Activated naive CD8-positive, alpha-beta T cell treated with anti-CD3 and anti-CD28 coated beads for 36 hours (primary cell): Measurements from ENCODE around the gene DTNB. TPM values are rescaled to one million over a fixed set of nuclear protein-coding genes. Genes with fewer than 3 reads are reported as not detected.

Experiments
- DNase-seq: peaks from one replicate; pipeline ENCODE4 v3.0.0; 2021
- H3K27ac Mint-ChIP-seq: one replicate; pipeline ENCODE4 v1.8.0; 2022; ENCODE audit warnings: mild to moderate bottlenecking, moderate library complexity, mixed read lengths
- H3K27me3 Mint-ChIP-seq: one replicate; pipeline ENCODE4 v1.8.0; 2022; ENCODE audit warnings: mild to moderate bottlenecking, mixed read lengths
- H3K36me3 Mint-ChIP-seq: one replicate; pipeline ENCODE4 v1.8.0; 2021; ENCODE audit warnings: mild to moderate bottlenecking, mixed read lengths
- H3K4me1 Mint-ChIP-seq: one replicate; pipeline ENCODE4 v1.8.0; 2021; ENCODE audit warnings: mixed read lengths
- H3K4me3 Mint-ChIP-seq: one replicate; pipeline ENCODE4 v1.8.0; 2022; ENCODE audit warnings: mild to moderate bottlenecking, moderate library complexity, mixed read lengths
- H3K9me3 Mint-ChIP-seq: one replicate; pipeline ENCODE4 v1.8.0; 2022; ENCODE audit warnings: mixed read lengths
- total RNA-seq, 2 experiments: library from RNA; stranded (reverse); gene quantifications; one replicate each; pipeline ENCODE4 v1.2.3, GENCODE V29; 2021

The DTNB gene
- total RNA-seq, 2 experiments from 2014 or later = 14.3 to 15.5 TPM

DNA sequence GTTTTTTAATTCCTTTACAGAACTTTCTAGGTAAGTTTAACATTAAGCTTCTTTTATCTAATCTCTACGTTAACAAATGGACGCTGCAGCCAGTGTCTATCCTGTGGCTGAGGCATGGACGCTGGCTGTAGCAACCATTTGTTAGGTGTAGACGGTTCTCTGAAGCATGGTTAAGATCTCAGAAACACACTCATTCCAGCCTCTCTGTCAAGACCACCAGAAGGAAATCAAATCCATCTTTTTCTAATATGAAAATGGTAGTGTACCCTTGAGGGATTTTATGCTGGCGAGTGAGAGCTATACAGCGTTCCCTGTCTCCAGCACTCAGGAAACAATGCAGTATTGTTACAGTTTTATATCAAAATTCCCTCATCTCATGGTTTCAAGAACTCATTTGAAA lies 78.0 kb downstream of the DTNB start:
- Mint-ChIP-seq H3K27ac (no peak overlapping the region), H3K27me3 (no peaks in the 10 kb centered on the region), H3K4me3 (no peak overlapping the region), H3K36me3 (peaks cover 2% of the 10 kb centered on the region), H3K9me3 (no peaks in the 10 kb centered on the region), H3K4me1 (peaks cover 9% of the 10 kb centered on the region)
- no peak for DNase-seq

DNA sequence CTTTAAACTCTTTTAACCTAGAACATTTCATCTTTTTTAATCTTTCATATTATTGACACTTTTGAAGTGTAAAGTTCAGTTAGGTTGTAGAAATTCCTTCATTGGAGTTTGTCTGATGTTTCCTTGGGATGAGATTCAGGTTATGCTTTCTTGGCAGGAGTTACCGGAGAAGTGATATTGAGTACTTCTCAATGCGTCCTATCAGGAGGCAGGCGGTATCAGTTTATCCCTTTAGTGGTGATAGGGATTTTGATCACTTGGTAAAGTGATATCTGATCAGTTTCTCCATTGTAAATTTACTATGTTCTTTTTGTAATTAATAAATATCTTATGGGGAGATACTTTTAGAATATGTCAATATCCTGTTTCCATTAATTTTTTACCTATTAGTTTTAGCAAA lies 78.4 kb downstream of the DTNB start:
- Mint-ChIP-seq H3K9me3 (no peaks in the 10 kb centered on the region), H3K27ac (no peak overlapping the region), H3K27me3 (no peaks in the 10 kb centered on the region), H3K4me1 (peaks cover 9% of the 10 kb centered on the region), H3K36me3 (peaks cover 2% of the 10 kb centered on the region), H3K4me3 (no peak overlapping the region)
- no peak for DNase-seq

- peaks cover 2% of the 10 kb centered on the region for H3K36me3 Mint-ChIP-seq
- H3K9me3 Mint-ChIP-seq = no peaks in the 10 kb centered on the region
- H3K27me3 Mint-ChIP-seq = no peaks in the 10 kb centered on the region
- H3K4me1 Mint-ChIP-seq = peaks cover 9% of the 10 kb centered on the region
- no peak overlapping the region for H3K4me3 Mint-ChIP-seq
- H3K27ac Mint-ChIP-seq = no peak overlapping the region
- DNase-seq = no peak
Measured at GRCh38 chr2:25592766-25593292, 80.5 kb downstream of the DTNB start.

DNA sequence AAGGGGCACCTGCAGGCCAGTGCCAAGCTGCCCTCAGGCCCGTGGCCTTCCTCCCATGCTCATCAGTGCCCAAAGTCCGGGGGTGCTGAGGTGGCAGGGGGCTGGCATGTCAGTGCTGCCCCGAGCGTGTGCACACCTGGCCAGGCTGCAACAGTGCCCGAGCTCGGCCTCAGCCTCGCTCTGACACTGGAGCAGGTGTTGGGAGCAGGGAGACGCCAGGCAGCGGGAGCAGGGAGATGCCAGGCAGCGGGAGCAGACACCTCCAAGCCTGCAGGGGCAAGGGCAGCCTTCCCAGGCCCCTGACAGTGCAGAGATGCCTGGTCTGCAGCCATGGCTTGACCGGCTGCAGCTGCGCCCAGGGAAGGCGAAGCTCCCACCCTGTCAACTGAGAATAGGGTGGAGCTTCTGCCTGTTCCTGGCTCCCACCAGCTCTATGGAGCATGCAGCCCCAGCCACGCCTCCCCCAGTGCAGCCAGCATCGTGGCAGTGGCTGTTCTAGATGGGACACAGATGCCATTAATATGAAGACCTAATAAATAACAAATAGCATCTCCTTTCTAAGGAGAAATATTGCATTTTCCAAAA lies 82.4 kb downstream of the DTNB start:
- no peaks in the 10 kb centered on the region for H3K27me3 Mint-ChIP-seq
- no peak for DNase-seq
- H3K27ac Mint-ChIP-seq = no peak overlapping the region
- no peak overlapping the region for H3K4me3 Mint-ChIP-seq
- H3K4me1 Mint-ChIP-seq = peaks cover 20% of the 10 kb centered on the region
- H3K9me3 Mint-ChIP-seq = no peaks in the 10 kb centered on the region
- no peaks in the 10 kb centered on the region for H3K36me3 Mint-ChIP-seq

- Mint-ChIP-seq H3K36me3 (no peaks in the 10 kb centered on the region), H3K27ac (no peak overlapping the region)
Measured at GRCh38 chr2:25589676-25590205, 83.6 kb downstream of the DTNB start.

DNA sequence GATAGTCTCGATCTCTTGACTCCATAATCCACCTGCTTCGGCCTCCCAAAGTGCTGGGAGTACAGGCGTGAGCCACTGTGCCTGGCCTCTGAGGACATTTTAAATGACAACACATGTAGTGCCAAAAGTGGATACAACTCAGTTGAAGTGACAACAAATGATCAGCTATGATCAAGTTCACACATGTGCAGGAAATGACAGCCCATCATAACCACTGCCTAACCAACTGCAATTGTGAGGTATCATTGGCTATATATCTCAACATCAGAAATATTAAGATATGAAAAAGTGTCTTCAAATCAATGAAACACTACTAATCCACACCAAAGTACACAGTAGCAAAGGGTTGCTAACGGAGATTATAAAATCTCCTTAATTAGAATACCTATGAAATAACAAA lies 84.8 kb downstream of the DTNB start:
- Mint-ChIP-seq H3K9me3 (no peaks in the 10 kb centered on the region), H3K4me1 (peaks cover 20% of the 10 kb centered on the region)
- no peak for DNase-seq

More at GRCh38 chr2:25589676-25590205, 83.6 kb downstream of the DTNB start:
- Mint-ChIP-seq H3K4me1 (peaks cover 20% of the 10 kb centered on the region), H3K4me3 (no peak overlapping the region), H3K9me3 (no peaks in the 10 kb centered on the region), H3K27me3 (no peaks in the 10 kb centered on the region)
- no peak for DNase-seq

GRCh38 chr2:25587361-25587760 lies 86.0 kb downstream of the DTNB start:
- DNase-seq = no peak
- Mint-ChIP-seq H3K27me3 (no peaks in the 10 kb centered on the region), H3K4me3 (no peak overlapping the region), H3K4me1 (peaks cover 17% of the 10 kb centered on the region), H3K9me3 (no peaks in the 10 kb centered on the region), H3K36me3 (no peaks in the 10 kb centered on the region), H3K27ac (no peak overlapping the region)

More for the DNA sequence above, 84.8 kb downstream of the DTNB start:
- no peak overlapping the region for H3K4me3 Mint-ChIP-seq
- H3K36me3 Mint-ChIP-seq = no peaks in the 10 kb centered on the region
- no peaks in the 10 kb centered on the region for H3K27me3 Mint-ChIP-seq
- no peak overlapping the region for H3K27ac Mint-ChIP-seq

GRCh38 chr2:25586726-25587144 lies 86.6 kb downstream of the DTNB start:
- Mint-ChIP-seq H3K27ac (peak overlapping the region; percentile 13), H3K27me3 (no peaks in the 10 kb centered on the region), H3K36me3 (no peaks in the 10 kb centered on the region), H3K4me3 (no peak overlapping the region), H3K4me1 (peaks cover 13% of the 10 kb centered on the region), H3K9me3 (no peaks in the 10 kb centered on the region)
- DNase-seq = no peak

- H3K9me3 Mint-ChIP-seq = no peaks in the 10 kb centered on the region
- no peaks in the 10 kb centered on the region for H3K27me3 Mint-ChIP-seq
- H3K4me1 Mint-ChIP-seq = peaks cover 11% of the 10 kb centered on the region
- no peak overlapping the region for H3K4me3 Mint-ChIP-seq
- DNase-seq = no peak
- H3K27ac Mint-ChIP-seq = no peak overlapping the region
- H3K36me3 Mint-ChIP-seq = no peaks in the 10 kb centered on the region
Measured at GRCh38 chr2:25585189-25585588, 88.2 kb downstream of the DTNB start.

DNA sequence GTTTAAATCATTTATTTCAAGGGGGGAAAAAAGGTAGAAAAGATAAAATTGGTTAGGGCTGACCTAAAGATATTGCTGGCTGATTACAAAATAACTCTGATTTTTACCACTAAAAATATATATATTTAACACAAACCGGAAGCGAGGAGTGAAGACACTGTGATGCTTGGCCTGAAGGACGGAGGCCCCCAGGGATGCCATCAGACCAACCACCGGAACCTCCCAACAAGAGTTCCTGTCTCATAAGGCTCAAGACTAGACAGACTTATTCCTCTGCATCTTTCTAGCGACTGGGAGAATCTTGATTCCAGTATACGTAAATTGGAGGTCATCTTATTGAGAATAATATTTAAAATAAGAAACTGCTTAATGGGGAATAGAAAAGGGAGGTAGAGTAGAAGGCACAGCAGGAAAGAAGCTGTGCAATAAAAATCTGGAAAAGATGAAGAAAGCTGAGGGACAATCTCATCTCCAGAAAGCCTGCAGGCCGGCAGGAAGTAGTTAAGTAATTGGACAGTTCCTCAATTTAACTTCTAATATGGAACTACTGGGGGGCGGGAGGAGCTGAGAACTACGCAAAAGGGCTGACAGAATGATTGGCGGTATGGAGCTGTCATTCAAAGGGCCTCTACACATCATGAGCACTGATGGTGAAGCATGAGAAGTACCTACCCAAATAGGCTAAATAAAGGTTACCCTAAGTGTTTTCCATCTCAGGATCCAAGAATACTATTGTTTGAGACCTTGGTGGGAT lies 91.1 kb downstream of the DTNB start:
- peaks cover 7% of the 10 kb centered on the region for H3K4me1 Mint-ChIP-seq
- H3K4me3 Mint-ChIP-seq = no peak overlapping the region
- no peaks in the 10 kb centered on the region for H3K9me3 Mint-ChIP-seq
- no peak overlapping the region for H3K27ac Mint-ChIP-seq
- DNase-seq = no peak
- no peaks in the 10 kb centered on the region for H3K36me3 Mint-ChIP-seq
- no peaks in the 10 kb centered on the region for H3K27me3 Mint-ChIP-seq

DNA sequence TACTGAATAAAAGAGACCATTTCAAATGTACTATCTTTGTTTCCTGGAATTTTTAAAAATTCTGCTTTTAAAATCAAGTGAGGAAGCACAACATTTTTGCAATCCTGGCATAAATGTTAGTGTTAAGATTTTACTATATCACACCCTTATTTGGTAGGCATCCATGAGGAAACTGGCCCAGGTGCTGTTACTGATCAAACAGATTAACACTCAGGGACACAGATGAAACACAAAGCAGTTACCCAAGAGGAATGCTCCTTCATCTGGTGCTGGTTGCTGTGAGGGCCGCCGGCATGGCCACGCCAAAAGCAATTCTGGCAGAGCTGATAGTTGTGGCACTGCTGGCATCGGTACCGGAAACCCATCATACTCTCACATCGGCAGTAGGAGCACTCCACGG lies 96.8 kb downstream of the DTNB start:
- Mint-ChIP-seq H3K27me3 (no peaks in the 10 kb centered on the region), H3K9me3 (no peaks in the 10 kb centered on the region), H3K4me3 (no peak overlapping the region), H3K27ac (no peak overlapping the region), H3K4me1 (no peaks in the 10 kb centered on the region), H3K36me3 (peaks cover 3% of the 10 kb centered on the region)
- no peak for DNase-seq

GRCh38 chr2:25572638-25573037 lies 100.7 kb downstream of the DTNB start:
- no peaks in the 10 kb centered on the region for H3K9me3 Mint-ChIP-seq
- H3K4me3 Mint-ChIP-seq = no peak overlapping the region
- no peak overlapping the region for H3K27ac Mint-ChIP-seq
- peaks cover 3% of the 10 kb centered on the region for H3K36me3 Mint-ChIP-seq
- no peaks in the 10 kb centered on the region for H3K4me1 Mint-ChIP-seq
- no peak for DNase-seq
- H3K27me3 Mint-ChIP-seq = no peaks in the 10 kb centered on the region

- DNase-seq = no peak
- Mint-ChIP-seq H3K27me3 (no peaks in the 10 kb centered on the region), H3K27ac (no peak overlapping the region), H3K4me3 (no peak overlapping the region), H3K9me3 (no peaks in the 10 kb centered on the region), H3K4me1 (peaks cover 7% of the 10 kb centered on the region), H3K36me3 (no peaks in the 10 kb centered on the region)
Measured at GRCh38 chr2:25570161-25570845, 103.1 kb downstream of the DTNB start.

GRCh38 chr2:25567406-25567805 lies 106.0 kb downstream of the DTNB start:
- no peak overlapping the region for H3K27ac Mint-ChIP-seq
- no peak for DNase-seq
- H3K4me3 Mint-ChIP-seq = no peak overlapping the region
- H3K4me1 Mint-ChIP-seq = peaks cover 7% of the 10 kb centered on the region
- H3K27me3 Mint-ChIP-seq = no peaks in the 10 kb centered on the region
- no peaks in the 10 kb centered on the region for H3K36me3 Mint-ChIP-seq
- H3K9me3 Mint-ChIP-seq = no peaks in the 10 kb centered on the region

GRCh38 chr2:25566694-25567093 lies 106.7 kb downstream of the DTNB start:
- no peak for DNase-seq
- no peaks in the 10 kb centered on the region for H3K27me3 Mint-ChIP-seq
- H3K27ac Mint-ChIP-seq = no peak overlapping the region
- H3K36me3 Mint-ChIP-seq = peaks cover 4% of the 10 kb centered on the region
- no peak overlapping the region for H3K4me3 Mint-ChIP-seq
- H3K4me1 Mint-ChIP-seq = peaks cover 12% of the 10 kb centered on the region
- H3K9me3 Mint-ChIP-seq = no peaks in the 10 kb centered on the region
